ENCODE results near the gene ZMYM5. TPM values are rescaled to one million over a fixed set of nuclear protein-coding genes. Genes with fewer than 3 reads are reported as not detected.
A peak's percentile ranks its signal among the peaks of the same experiment; 100 is the strongest.
"Not testable (repeated sequence)": the region's sequence is repeated elsewhere in the genome, so short reads cannot be mapped to it uniquely, and the experiment has no call there.

The ZMYM5 gene
- polyA plus RNA-seq, 2 donors: 7.8 to 8.6 TPM

DNA sequence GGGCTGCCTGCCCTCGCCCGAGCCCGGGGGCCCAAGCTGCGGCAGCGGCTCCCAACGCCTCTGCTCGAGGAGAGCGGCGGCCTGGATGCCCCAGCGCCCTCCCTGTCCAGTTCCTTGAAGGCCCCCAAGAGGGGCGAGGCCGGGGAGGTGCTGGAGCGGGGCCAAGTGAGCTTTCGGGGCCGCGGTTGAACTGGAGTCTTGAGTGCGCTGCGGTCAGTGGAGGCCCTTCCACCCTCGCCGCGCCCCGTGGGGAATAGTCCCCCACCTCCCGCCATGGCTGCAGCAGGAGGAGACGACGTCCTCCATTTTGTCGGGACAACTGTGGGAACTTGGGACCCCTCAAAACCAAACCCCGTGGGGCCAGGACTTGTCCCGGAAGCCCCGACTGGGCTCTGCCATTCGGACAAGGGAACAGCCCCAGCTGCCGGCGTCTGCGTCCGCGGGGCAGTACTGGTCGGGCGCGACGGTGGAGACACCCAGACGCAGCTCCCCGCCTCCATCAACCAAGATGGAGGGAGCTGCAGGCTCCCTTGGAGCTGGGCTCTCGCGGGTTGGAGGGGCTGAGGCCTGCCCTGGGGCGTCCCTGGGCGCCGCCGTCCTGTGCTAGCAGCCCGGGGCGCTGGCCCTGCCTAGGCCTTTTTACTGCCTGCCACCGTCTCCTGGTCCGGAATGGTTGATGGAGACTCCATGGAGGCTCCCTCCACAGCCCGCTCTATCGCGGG lies 736 bp upstream of the ZMYM5 start:
- Histone ChIP-seq H3K4me3 (ENCODE audit: low read depth in 1 of 2, low read length in 2 of 2) (peak overlapping the region; percentile 73 to 85), H3K9me3 (ENCODE audit: control insufficient read depth in 2 of 2, insufficient read depth in 1 of 2, low read depth in 1 of 2, low read length in 1 of 2) (no peaks in the 10 kb centered on the region), H3K36me3 (ENCODE audit: control insufficient read depth in 2 of 2, insufficient read depth in 2 of 2, low read length in 1 of 2) (no peaks in the 10 kb centered on the region), H3K27me3 (ENCODE audit: control insufficient read depth in 1 of 2, insufficient read depth in 2 of 2, low read length in 2 of 2) (no peaks in the 10 kb centered on the region), H3K27ac (ENCODE audit: low read depth in 2 of 2, low read length in 1 of 2) (peak overlapping the region; percentile 98 to 100), H3K4me1 (ENCODE audit: control insufficient read depth in 2 of 2, insufficient read depth in 2 of 2, low read length in 1 of 2) (no peaks in the 10 kb centered on the region)
- 0 to 1% methylated on average over 44 to 54 of the region's 54 CpGs for WGBS, 2 donors

DNA sequence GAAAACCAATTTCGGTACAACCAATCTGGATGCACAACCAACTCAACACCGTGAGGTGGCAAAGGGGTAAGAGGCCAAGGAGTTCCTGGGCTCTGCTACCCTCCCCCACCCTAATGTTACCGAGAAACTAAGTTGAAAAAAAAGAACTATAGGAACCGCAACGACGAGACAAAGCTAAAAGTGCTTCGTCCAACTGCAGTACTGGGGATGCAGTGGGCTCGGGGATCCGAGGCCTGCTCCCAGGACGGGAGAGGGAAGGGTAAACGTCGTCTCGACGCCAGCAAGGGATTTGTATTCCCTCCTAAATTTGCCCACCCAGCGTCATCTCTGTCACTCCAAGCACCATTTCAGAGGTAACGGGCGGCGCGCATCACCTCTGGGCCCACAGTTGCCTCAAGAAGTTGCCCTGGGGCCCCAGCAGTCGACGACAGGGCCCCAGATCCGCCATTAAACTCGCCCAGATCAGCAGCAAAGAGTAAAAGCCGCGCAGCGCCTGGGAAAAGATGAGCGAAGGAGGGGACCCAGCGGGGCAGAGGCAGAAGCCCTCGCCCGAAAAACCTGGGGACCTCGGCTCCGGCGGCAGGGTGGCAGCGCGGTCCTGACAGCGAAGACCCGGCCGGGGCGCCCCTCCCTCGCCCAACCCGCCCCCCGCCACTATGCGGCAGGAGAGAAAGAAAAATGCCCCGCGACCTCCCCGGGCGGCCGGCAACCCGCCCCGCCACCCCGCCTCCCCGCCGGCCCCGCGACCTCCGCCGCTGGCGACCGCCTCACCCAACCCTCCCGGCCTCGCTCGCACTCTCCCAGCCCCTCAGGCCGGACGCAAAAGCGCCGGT lies 752 bp downstream of the ZMYM5 start:
- H3K27me3 ChIP-seq (ENCODE audit: control insufficient read depth in 1 of 2, insufficient read depth in 2 of 2, low read length in 2 of 2): no peaks in the 10 kb centered on the region
- no peaks in the 10 kb centered on the region for H3K4me1 ChIP-seq (ENCODE audit: control insufficient read depth in 2 of 2, insufficient read depth in 2 of 2, low read length in 1 of 2)
- no peaks in the 10 kb centered on the region for H3K9me3 ChIP-seq (ENCODE audit: control insufficient read depth in 2 of 2, insufficient read depth in 1 of 2, low read depth in 1 of 2, low read length in 1 of 2)
- H3K4me3 ChIP-seq (ENCODE audit: low read depth in 1 of 2, low read length in 2 of 2): peak overlapping the region; percentile 73 to 85
- peak overlapping the region; percentile 97 to 100 for H3K27ac ChIP-seq (ENCODE audit: low read depth in 2 of 2, low read length in 1 of 2)
- no peaks in the 10 kb centered on the region for H3K36me3 ChIP-seq (ENCODE audit: control insufficient read depth in 2 of 2, insufficient read depth in 2 of 2, low read length in 1 of 2)
- WGBS, 2 donors: 0 to 1% methylated on average over 52 to 65 of the region's 66 CpGs

DNA sequence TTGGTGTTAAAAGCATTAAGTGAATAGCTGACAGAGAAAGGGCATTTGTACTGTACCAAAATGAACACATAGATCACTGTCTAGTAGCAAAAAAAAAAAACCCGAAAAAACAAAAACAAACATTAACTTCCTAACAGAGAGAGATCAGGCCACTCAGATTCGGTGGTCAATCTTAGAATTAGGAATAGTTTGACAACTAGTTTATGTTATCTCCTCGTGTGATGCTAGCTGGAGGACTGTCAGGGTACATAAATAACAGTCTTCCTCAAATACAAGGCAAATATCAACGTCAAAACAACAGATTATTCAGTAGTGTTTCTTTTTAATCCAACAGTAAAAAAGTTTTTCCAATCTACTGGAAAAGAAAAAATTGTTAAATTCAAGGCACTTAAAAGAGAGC lies 1.7 kb downstream of the ZMYM5 start:
- no peaks in the 10 kb centered on the region for H3K27me3 ChIP-seq (ENCODE audit: control insufficient read depth in 1 of 2, insufficient read depth in 2 of 2, low read length in 2 of 2)
- no peaks in the 10 kb centered on the region for H3K4me1 ChIP-seq (ENCODE audit: control insufficient read depth in 2 of 2, insufficient read depth in 2 of 2, low read length in 1 of 2)
- H3K27ac ChIP-seq (ENCODE audit: low read depth in 2 of 2, low read length in 1 of 2): peak overlapping the region in 1 of 2 donors; percentile 84
- WGBS, 2 donors: 4 to 10% methylated on average over 4 of the region's 4 CpGs
- H3K4me3 ChIP-seq (ENCODE audit: low read depth in 1 of 2, low read length in 2 of 2): peak overlapping the region in 1 of 2 donors; percentile 85
- H3K9me3 ChIP-seq (ENCODE audit: control insufficient read depth in 2 of 2, insufficient read depth in 1 of 2, low read depth in 1 of 2, low read length in 1 of 2): no peaks in the 10 kb centered on the region
- no peaks in the 10 kb centered on the region for H3K36me3 ChIP-seq (ENCODE audit: control insufficient read depth in 2 of 2, insufficient read depth in 2 of 2, low read length in 1 of 2)

DNA sequence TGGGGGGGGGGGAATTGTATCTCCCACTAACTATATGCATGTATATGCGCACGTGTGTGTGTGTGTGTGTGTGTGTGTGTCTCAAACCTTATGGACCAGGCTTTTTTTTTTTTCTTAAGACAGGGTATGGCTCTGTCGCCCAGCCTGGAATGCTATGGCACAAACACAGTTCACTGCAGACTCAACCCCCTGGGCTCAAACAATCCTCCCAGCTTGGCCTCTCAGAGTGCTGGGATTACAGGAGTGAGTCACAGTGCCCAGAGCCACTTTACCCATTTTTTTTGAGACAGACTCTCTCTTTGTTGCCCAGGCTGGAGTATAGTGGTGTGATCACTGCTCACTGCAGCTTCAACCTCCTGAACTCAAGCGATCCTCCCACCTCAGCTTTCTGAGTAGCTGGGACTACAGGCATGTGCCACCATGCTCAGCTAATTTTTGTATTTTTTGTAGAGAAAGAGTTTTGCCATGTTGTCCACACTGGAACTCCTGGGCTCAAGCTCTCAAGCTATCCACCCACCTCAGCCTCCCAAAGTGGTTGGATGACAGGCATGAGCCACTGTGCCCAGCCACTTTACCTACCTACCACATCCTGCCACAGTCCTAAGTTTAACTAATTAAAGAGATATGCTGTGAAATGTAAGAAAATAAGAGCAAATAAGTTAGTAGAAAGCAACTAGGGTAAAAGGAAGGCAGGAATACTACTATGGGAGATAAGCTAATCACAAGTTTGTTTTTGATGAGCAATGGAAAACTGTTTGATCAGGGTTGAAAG lies 2.4 kb downstream of the ZMYM5 start:
- no peak overlapping the region for H3K4me3 ChIP-seq (ENCODE audit: low read depth in 1 of 2, low read length in 2 of 2)
- H3K27ac ChIP-seq (ENCODE audit: low read depth in 2 of 2, low read length in 1 of 2): peak overlapping the region; percentile 35 to 53
- WGBS, 2 donors: 57% methylated on average over 4 of the region's 4 CpGs
- no peaks in the 10 kb centered on the region for H3K36me3 ChIP-seq (ENCODE audit: control insufficient read depth in 2 of 2, insufficient read depth in 2 of 2, low read length in 1 of 2)
- no peaks in the 10 kb centered on the region for H3K27me3 ChIP-seq (ENCODE audit: control insufficient read depth in 1 of 2, insufficient read depth in 2 of 2, low read length in 2 of 2)
- H3K4me1 ChIP-seq (ENCODE audit: control insufficient read depth in 2 of 2, insufficient read depth in 2 of 2, low read length in 1 of 2): no peaks in the 10 kb centered on the region
- H3K9me3 ChIP-seq (ENCODE audit: control insufficient read depth in 2 of 2, insufficient read depth in 1 of 2, low read depth in 1 of 2, low read length in 1 of 2): no peaks in the 10 kb centered on the region

DNA sequence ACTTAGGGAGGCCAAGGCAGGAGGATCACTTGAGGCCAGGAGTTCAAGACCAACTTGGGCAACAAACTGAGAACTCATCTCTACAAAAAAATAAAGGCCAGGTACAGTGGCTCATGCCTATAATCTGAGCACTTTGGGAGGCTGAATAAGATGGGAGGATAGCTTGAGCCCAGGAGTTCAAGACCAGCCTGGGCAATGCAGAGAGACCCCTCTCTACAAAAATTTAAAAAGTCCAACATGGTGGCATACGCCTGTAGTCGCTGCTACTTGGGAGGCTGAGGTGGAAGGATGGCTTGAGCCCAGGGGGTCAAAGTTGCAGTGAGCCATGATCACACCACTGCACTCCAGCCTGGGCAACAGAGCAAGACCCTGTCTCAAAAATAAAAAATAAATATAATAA lies 5.8 kb downstream of the ZMYM5 start:
- H3K27ac ChIP-seq (ENCODE audit: low read depth in 2 of 2, low read length in 1 of 2); H3K9me3 ChIP-seq (ENCODE audit: control insufficient read depth in 2 of 2, insufficient read depth in 1 of 2, low read depth in 1 of 2, low read length in 1 of 2); H3K27me3 ChIP-seq (ENCODE audit: control insufficient read depth in 1 of 2, insufficient read depth in 2 of 2, low read length in 2 of 2); H3K4me3 ChIP-seq (ENCODE audit: low read depth in 1 of 2, low read length in 2 of 2); H3K4me1 ChIP-seq (ENCODE audit: control insufficient read depth in 2 of 2, insufficient read depth in 2 of 2, low read length in 1 of 2); H3K36me3 ChIP-seq (ENCODE audit: control insufficient read depth in 2 of 2, insufficient read depth in 2 of 2, low read length in 1 of 2): not testable (repeated sequence)
- 96 to 97% methylated on average over 2 of the region's 2 CpGs for WGBS, 2 donors

DNA sequence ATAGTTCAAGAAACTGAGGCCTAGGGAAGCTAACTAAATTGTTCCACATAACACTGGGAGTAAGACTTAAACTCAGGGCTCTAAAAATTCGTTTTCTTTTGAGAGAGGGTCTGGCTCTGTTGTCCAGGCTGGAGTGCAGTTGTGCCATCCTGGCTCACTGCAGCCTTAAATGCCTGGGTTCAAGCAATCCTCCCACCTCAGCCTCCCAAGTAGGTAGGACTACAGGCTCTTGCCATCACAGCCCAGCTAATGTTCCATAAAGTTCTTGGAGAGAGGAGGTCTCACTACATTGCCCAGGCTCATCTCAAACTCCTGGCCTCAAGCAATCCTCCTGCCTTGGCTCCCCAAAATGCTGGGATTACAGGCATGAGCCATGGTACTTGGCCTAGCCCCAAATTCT lies 10.7 kb downstream of the ZMYM5 start:
- H3K27ac ChIP-seq (ENCODE audit: low read depth in 2 of 2, low read length in 1 of 2): no peak overlapping the region
- no peaks in the 10 kb centered on the region for H3K9me3 ChIP-seq (ENCODE audit: control insufficient read depth in 2 of 2, insufficient read depth in 1 of 2, low read depth in 1 of 2, low read length in 1 of 2)
- peaks cover 2 to 3% of the 10 kb centered on the region in 2 donors for H3K36me3 ChIP-seq (ENCODE audit: control insufficient read depth in 2 of 2, insufficient read depth in 2 of 2, low read length in 1 of 2)
- peaks cover 0 to 3% of the 10 kb centered on the region in 2 donors for H3K4me1 ChIP-seq (ENCODE audit: control insufficient read depth in 2 of 2, insufficient read depth in 2 of 2, low read length in 1 of 2)
- H3K4me3 ChIP-seq (ENCODE audit: low read depth in 1 of 2, low read length in 2 of 2): no peak overlapping the region
- no peaks in the 10 kb centered on the region for H3K27me3 ChIP-seq (ENCODE audit: control insufficient read depth in 1 of 2, insufficient read depth in 2 of 2, low read length in 2 of 2)
- 87 to 89% methylated on average over 1 of the region's 1 CpG for WGBS, 2 donors

DNA sequence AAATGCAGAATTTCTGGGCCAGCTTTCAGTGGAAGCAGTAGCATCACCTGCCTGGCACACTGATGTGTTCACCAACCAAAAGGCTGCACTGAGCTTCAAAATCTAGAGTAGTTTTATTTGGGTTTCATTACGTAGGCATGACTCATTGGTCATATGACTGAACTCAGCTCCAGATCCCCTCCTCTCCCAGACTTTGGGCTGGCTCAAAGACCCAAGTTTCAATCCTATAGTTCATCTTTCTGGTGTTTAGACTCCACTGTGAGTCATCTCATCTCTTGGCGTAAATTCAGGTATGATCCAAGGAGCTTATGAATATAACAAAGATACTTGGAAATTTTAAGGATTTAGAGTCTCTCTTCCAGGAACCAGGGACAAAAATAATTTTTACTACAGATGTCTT lies 17.7 kb downstream of the ZMYM5 start:
- H3K27ac ChIP-seq (ENCODE audit: low read depth in 2 of 2, low read length in 1 of 2): peak overlapping the region; percentile 29 to 78

DNA sequence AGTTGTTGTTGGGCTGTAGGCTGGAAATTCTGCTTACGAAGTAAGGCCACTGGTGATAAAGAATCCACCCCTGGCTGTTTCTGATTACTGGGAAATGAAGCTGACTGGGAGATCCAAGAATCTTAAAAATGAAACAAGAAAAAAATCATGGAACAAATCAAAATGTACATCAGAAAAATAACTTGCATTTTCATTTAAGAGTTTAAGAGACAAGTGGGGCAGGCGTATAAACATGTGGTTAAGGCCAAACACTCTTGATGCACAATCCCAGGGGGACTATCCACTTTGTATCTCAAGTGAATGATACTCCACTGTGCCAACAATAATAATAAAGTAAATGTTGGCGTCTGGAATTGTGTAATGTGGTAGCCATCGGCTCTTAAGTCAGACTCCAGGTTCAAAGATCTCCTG lies 24.6 kb downstream of the ZMYM5 start:
- 69 to 71% methylated on average over 4 of the region's 4 CpGs for WGBS, 2 donors
- Histone ChIP-seq H3K36me3 (ENCODE audit: control insufficient read depth in 2 of 2, insufficient read depth in 2 of 2, low read length in 1 of 2) (peaks cover 0 to 2% of the 10 kb centered on the region in 2 donors), H3K9me3 (ENCODE audit: control insufficient read depth in 2 of 2, insufficient read depth in 1 of 2, low read depth in 1 of 2, low read length in 1 of 2) (no peaks in the 10 kb centered on the region), H3K4me3 (ENCODE audit: low read depth in 1 of 2, low read length in 2 of 2) (no peak overlapping the region), H3K27me3 (ENCODE audit: control insufficient read depth in 1 of 2, insufficient read depth in 2 of 2, low read length in 2 of 2) (no peaks in the 10 kb centered on the region), H3K27ac (ENCODE audit: low read depth in 2 of 2, low read length in 1 of 2) (no peak overlapping the region), H3K4me1 (ENCODE audit: control insufficient read depth in 2 of 2, insufficient read depth in 2 of 2, low read length in 1 of 2) (peaks cover 0 to 2% of the 10 kb centered on the region in 2 donors)

More for the DNA sequence above, 17.7 kb downstream of the ZMYM5 start:
- no peaks in the 10 kb centered on the region for H3K27me3 ChIP-seq (ENCODE audit: control insufficient read depth in 1 of 2, insufficient read depth in 2 of 2, low read length in 2 of 2)
- H3K36me3 ChIP-seq (ENCODE audit: control insufficient read depth in 2 of 2, insufficient read depth in 2 of 2, low read length in 1 of 2): peaks cover under 1 to 2% of the 10 kb centered on the region in 2 donors
- no peaks in the 10 kb centered on the region for H3K9me3 ChIP-seq (ENCODE audit: control insufficient read depth in 2 of 2, insufficient read depth in 1 of 2, low read depth in 1 of 2, low read length in 1 of 2)
- H3K4me1 ChIP-seq (ENCODE audit: control insufficient read depth in 2 of 2, insufficient read depth in 2 of 2, low read length in 1 of 2): peaks cover 0 to 2% of the 10 kb centered on the region in 2 donors
- no peak overlapping the region for H3K4me3 ChIP-seq (ENCODE audit: low read depth in 1 of 2, low read length in 2 of 2)
- WGBS, 2 donors: 18 to 36% methylated on average over 2 of the region's 2 CpGs

DNA sequence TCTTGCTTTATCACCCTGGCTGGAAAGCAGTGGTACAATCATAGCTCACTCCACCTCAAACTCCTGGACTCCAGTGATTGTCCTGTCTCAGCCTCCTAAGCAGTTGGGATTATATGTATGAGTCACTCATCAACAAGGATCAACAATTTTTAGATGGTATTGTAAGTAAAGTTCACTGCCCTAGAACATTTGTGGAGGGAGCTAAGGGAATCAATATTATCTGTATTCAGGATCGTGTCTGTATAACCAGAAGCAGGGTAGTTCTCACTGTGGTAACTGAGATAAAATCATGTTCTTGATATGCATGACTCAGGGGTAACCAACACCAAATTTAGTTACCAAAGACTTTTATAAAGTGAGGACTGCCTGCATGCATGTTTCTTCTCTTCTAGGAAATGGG lies 27.0 kb downstream of the ZMYM5 start:
- 75 to 85% methylated on average over 1 of the region's 1 CpG for WGBS, 2 donors
- H3K9me3 ChIP-seq (ENCODE audit: control insufficient read depth in 2 of 2, insufficient read depth in 1 of 2, low read depth in 1 of 2, low read length in 1 of 2): no peaks in the 10 kb centered on the region
- H3K4me3 ChIP-seq (ENCODE audit: low read depth in 1 of 2, low read length in 2 of 2): no peak overlapping the region
- no peaks in the 10 kb centered on the region for H3K4me1 ChIP-seq (ENCODE audit: control insufficient read depth in 2 of 2, insufficient read depth in 2 of 2, low read length in 1 of 2)
- no peak overlapping the region for H3K27ac ChIP-seq (ENCODE audit: low read depth in 2 of 2, low read length in 1 of 2)
- H3K36me3 ChIP-seq (ENCODE audit: control insufficient read depth in 2 of 2, insufficient read depth in 2 of 2, low read length in 1 of 2): peaks cover 0 to 2% of the 10 kb centered on the region in 2 donors
- no peaks in the 10 kb centered on the region for H3K27me3 ChIP-seq (ENCODE audit: control insufficient read depth in 1 of 2, insufficient read depth in 2 of 2, low read length in 2 of 2)

All from esophagus (tissue), 2 donors.